Measurements from ENCODE around the gene MR1.
"Not testable (repeated sequence)": the region's sequence is repeated elsewhere in the genome, so short reads cannot be mapped to it uniquely, and the experiment has no call there.

MR1 gene

DNA sequence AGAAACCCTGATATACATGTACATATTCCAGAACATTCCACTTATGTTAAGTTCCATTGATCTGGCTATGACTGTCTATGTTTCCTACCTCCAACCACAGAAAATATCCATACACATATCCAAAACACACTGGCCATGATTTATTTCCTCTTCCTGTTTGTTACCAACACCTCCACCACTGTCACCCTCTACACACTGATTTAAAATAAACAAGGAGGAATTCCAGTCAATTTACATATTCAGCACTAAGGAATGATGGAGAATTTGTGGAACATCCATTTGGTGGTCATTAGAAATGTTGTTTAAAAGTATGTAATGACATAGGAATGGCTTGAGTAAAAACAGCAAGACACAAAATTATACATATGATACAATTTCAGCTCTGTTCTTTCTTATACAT lies 5.6 kb upstream of the MR1 start:
- no peak for DNase-seq (ENCODE audit: low read depth)
- H3K4me3 ChIP-seq (ENCODE audit: low read depth, low read length): no peak overlapping the region
- TF ChIP-seq, protein P1, sequence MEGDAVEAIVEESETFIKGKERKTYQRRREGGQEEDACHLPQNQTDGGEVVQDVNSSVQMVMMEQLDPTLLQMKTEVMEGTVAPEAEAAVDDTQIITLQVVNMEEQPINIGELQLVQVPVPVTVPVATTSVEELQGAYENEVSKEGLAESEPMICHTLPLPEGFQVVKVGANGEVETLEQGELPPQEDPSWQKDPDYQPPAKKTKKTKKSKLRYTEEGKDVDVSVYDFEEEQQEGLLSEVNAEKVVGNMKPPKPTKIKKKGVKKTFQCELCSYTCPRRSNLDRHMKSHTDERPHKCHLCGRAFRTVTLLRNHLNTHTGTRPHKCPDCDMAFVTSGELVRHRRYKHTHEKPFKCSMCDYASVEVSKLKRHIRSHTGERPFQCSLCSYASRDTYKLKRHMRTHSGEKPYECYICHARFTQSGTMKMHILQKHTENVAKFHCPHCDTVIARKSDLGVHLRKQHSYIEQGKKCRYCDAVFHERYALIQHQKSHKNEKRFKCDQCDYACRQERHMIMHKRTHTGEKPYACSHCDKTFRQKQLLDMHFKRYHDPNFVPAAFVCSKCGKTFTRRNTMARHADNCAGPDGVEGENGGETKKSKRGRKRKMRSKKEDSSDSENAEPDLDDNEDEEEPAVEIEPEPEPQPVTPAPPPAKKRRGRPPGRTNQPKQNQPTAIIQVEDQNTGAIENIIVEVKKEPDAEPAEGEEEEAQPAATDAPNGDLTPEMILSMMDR (IDR thresholded peaks at IDR 0.05; ENCODE audit: control insufficient read depth, extremely low read depth, insufficient read depth): no peak

DNA sequence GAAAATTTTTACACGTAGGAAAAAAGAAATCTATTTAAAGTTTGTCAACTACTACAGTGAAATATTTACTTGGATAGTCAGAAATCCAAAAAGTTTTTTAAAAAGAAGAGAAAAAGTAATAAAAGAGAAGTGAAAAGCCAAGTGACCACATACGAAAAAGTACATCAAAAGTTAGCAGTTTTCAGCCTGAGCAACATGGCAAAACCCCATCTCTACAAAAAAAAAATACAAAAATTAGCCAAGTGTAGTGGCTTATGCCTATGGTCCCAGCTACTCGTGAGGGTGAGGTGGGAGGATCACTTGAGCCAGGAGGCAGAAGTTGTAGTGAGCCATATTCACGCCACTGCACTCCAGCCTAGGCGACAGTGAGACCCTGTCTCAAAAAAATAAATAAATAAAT lies 5.2 kb upstream of the MR1 start:
- DNase-seq (ENCODE audit: low read depth): no peak
- TF ChIP-seq, protein P1 (IDR thresholded peaks at IDR 0.05; ENCODE audit: control insufficient read depth, extremely low read depth, insufficient read depth): no peak
- no peak overlapping the region for H3K4me3 ChIP-seq (ENCODE audit: low read depth, low read length)

- DNase-seq (ENCODE audit: low read depth): no peak
These were observed 1.2 kb upstream of the MR1 start for GRCh38 chr1:181032535-181032934.

DNA sequence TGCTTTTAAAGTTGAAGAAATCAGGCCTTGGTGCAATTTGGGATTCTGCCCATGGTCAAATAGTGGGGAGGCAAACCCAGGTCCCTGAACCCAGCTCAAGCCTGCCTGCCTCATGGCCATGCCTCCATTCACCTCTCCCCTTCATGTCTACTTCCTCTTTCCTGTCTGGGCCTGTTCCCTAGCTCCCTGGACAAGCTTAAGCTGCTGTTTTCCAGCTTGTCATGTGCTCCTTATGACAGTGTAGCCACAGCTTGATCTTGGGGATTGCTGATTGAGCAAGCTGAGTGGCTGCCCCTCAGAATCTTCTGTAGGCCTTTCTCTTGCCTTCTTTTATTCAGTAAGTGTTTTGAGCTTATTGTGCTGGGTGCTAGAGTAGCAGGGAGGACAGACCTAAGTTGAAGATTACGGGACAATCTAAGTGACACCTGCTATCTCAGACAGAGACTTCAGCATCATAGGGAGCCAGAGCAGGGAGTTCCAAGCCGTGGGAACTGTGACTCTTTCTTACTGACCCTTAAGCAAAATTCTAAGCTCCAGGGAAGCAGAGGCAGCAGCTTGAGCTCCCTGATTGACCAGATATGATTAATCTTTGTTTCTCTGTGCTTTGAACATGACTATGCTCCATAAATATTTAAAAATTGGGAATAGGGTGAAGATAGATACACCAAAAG lies 520 bp upstream of the MR1 start:
- no peak for DNase-seq (ENCODE audit: low read depth)
- H3K4me3 ChIP-seq (ENCODE audit: low read depth, low read length): peak overlapping the region; percentile 56
- TF ChIP-seq, protein P1 (IDR thresholded peaks at IDR 0.05; ENCODE audit: control insufficient read depth, extremely low read depth, insufficient read depth): no peak

More at GRCh38 chr1:181032535-181032934, 1.2 kb upstream of the MR1 start:
- TF ChIP-seq, protein P1 (IDR thresholded peaks at IDR 0.05; ENCODE audit: control insufficient read depth, extremely low read depth, insufficient read depth): no peak
- H3K4me3 ChIP-seq (ENCODE audit: low read depth, low read length): no peak overlapping the region

GRCh38 chr1:181035210-181035609 lies 1.4 kb downstream of the MR1 start:
- H3K4me3 ChIP-seq (ENCODE audit: low read depth, low read length); DNase-seq (ENCODE audit: low read depth): not testable (repeated sequence)

DNA sequence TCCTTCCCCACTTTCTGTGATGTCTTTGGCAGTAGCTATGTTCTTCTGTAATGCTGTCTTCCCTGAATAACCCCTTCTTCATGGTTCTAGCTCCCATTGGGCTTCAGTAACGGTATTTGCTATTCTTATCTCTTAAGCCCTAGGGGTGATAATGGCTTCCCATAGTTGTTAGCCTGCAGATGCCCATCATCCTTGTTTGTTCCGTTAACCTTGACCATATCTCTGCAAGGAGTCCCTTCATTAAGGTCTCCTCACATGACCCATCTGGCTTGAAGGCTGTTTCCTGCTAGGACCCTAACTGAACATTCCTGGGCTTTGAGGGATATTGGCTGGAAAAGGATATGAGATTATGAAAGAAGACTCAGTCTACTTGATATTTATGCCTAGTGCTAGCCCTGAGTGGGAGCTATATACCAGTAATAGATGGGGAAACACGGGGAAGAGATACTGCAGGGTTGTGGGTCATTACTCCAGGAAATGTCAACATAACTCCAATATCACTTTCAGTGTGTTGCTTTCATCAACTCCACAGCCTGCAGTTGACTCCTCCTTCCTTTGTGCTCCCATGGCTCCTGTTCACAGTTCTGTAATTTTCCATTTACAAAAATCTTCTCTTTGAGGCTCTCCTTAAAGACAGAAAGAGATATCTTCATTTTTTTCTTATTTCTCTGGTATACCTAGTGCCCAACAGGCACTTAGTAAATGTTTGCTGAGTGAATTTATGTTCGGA lies 2.5 kb downstream of the MR1 start:
- no peak overlapping the region for H3K4me3 ChIP-seq (ENCODE audit: low read depth, low read length)
- TF ChIP-seq, protein P1 (IDR thresholded peaks at IDR 0.05; ENCODE audit: control insufficient read depth, extremely low read depth, insufficient read depth): no peak
- no peak for DNase-seq (ENCODE audit: low read depth)

DNA sequence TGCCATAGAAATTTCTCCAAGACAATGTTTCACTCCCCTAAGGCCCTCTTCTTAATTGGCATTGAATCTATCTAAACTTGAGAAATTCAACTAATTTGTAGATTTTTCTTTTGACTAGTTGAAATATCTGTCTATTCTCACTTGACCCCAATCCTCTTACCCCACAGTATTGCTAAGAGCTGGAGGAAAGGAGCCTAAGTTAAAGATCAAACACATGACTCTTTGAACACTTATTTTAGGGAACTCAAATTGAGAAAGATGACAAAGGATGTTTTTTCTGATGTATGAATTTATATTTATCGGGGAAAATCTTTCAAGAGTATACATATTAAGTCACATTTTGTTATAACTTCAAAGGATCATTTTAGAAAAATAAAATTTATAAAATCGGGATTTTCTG lies 3.6 kb downstream of the MR1 start:
- no peak for DNase-seq (ENCODE audit: low read depth)
- no peak overlapping the region for H3K4me3 ChIP-seq (ENCODE audit: low read depth, low read length)
- TF ChIP-seq, protein P1 (IDR thresholded peaks at IDR 0.05; ENCODE audit: control insufficient read depth, extremely low read depth, insufficient read depth): no peak

Data from LNCaP clone FGC (cell line).